HG02884 (cell line): ENCODE measurements around the gene GNAL.

ENCODE experiments used
- ATAC-seq: cut with Tn5 transposase; IDR thresholded peaks from one replicate; pipeline ENCODE4 v1.9.1; 2021; ENCODE audit warnings: mild to moderate bottlenecking, moderate library complexity; ENCODE audit not compliant: unreplicated experiment

The GNAL gene

DNA sequence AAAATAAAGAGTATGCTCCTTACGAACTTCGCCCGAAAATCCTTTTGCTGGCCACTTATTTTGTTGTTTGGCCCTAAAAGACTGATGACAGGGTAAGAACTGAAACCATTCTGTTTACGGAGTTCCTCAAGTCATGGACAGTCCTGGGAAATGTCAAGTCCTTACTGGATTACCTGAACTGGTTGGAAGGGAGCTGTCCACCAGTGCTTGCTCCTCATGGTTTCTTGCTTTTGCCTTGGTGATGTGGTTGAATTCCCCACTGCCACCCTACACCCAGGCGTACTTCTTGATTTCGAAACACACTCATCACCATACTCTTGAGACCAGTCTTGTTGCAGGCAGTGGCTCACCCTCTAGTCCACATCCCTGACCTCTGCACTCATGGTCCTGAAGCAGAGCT is 113.1 kb downstream of the GNAL start:
- no peak for ATAC-seq

DNA sequence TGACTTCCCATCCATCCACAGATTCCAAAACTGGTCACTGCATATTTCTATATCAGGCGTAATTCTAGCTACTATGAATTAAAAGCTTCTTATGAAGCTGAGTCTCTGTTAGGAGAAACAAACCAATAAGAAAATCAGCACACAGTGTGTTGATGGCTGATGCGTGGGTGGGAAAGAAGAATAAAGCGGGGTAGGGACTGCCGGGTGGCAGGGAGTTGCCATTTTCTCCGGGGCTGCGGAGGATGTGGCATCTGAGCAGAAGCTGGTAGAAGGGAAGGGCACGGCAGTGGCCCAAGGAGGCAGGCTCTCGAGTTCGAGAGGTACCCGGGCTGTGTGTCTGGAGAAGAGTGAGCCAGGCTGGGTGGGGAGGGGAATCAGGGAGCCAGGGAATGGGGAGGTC is 113.5 kb downstream of the GNAL start:
- ATAC-seq, result no peak

DNA sequence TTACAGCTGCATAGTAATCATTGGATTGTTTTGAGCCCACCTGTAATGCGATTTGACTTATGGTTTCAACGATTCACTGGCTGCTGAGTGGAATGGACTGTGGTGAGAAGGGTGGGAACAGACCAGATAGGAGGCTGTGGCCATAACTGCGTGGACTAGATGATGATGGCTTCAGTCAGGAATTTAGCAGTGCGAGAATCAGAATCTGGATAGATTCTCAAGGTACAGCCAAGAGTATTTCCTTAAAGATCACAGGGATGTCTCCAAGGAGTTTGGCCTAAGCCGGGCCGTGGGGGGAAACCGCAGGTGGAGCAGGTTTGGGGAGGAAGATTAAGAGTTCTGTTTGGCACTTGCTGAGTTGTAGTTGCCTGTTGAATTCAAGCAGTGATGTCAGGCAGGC is 118.2 kb downstream of the GNAL start:
- ATAC-seq, result no peak

DNA sequence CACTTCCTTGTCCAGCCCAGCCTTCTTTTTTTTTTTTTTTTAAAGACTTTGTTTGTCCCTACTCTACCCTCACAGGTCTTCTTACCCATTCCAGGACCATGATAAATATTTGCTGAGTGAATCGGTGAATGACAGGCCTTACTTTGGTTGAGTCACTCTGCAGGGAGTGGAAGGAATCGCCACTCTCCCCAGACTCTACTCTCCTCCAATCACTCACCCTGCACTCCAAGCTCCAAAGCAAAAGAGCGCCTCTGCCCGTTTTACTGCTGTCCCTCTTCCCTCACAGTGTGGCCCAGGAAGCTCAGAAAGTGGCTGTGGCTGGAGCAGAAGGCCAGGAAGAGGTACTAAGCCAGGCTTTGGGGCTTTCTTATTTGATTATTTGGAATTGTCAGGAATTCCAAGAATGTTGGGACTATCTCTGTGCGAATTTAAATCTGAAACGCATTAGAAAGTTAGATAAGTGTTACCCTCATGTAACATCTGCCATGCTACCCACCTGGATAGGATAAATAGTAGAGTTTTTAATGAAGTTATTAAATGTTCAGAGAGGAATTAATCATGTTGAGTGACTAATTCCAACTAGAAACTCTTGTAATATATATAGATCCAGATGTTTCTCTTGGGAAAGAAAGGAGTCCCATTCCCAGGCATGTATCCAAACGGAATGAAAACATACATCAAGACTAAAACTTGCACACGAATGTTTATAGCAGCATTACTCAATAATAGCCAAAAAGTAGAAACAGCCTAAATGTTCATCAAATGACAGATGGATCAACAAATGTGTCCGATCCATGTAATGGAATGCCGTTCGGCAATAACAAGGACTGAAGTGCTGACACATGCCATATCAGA is 119.2 kb downstream of the GNAL start:
- no peak for ATAC-seq

DNA sequence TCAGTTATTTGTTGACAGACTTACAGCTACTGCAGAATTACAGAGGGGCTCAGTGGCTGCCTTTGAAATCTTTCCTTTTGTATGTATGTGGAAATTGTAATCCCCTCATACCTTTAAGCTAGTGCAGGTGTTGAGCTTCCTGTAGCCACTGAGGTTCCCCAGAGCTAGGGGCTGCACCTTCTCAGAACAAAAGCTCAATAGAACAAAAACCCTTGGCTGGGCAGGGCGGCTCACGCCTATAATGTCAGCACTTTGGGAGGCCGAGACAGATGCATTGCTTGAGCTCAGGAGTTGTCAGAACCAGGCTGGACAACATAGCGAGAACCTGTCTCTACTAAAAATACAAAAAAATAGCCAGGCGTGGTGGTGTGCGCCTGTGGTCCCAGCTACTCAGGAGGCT is 120.8 kb downstream of the GNAL start:
- ATAC-seq, result no peak

DNA sequence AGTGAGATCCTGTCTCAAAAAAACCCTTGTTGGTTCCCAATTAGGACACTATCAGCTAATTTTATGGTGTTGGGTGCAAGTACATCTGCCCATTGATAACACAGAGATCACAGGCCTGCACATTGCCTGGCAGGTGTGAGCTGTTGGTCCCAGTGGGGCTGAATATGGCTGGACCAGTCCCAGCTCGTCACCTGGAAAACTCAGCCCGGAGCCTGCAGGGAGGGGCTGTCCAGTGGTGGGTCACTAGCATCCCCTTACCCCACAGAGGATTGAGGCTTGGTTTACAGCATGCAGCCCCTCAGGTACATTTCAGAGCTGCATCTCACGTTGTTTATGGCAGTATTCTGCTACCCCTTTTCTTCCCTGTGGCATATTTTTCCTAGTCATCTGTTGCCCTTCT is 121.3 kb downstream of the GNAL start:
- no peak for ATAC-seq

DNA sequence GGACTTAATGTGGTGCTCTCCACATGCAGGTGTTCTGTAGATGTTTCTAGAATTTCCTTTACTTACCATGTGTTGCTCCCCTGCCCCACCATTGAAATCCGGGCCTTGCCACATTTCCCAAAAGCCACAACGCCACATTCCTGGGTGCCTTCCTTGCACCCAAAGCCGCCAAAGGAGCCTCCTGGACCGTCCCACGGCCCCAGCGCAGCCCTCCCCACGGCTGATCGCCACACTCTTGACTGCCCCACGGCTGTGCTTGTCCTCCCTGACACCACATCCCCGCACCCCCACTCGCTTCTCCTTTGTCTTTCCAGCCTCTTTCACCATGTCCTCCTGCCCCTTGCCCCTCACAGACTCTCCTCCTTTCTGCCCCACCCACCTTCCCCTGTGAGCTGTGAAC is 121.9 kb downstream of the GNAL start:
- no peak for ATAC-seq

DNA sequence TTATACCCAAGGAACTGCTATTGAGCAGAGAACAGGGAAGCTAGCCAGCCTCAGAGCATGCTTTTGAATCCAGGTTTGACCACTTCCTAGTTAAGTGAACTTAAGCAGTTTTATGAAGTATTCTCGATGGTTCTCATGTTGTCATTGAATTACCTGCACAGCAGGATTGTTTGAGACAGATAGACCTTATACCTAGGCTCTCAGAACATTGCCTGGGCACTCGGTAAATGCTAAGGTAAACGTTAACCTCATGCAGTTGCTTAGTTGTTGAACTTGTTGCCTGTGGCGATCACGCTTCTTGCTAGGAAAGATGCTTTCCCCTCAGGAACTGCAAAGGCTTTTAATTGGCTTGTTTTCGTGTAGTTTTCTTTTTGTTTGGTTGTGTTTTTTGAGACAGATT is 128.2 kb downstream of the GNAL start:
- ATAC-seq, result no peak

DNA sequence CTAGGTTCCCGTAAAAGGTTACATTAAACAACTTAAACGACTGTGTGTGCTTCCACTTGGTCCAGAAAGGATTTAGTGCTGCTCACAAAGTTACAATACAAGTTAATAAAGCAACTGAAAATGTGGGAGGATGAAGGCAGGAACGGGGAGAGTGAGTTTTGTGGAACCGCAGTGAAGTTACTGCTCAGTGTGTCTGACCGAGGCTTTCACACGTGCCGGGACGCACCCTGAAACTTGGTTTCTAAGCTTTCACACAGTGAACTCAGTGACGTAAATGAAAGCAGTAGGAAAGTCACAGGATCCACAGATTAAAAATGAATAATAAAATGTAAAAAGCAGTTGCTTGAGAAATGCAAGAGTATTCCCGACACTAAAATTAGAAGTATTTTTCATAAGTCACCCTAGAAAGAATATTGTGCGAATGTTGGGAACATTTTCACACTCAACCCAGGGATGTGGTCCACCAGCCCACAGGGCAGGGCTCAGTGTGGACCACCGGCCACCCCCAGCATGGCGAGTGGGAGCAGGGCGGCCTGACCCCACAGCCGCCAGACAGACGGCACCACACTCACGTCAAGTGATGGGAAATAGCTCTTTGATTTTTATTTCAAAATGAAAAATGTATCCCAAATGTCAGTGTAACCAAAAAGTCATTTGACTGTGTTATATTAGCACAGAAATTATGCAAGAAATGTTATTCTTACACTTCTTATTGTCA is 129.6 kb downstream of the GNAL start:
- ATAC-seq, result no peak

DNA sequence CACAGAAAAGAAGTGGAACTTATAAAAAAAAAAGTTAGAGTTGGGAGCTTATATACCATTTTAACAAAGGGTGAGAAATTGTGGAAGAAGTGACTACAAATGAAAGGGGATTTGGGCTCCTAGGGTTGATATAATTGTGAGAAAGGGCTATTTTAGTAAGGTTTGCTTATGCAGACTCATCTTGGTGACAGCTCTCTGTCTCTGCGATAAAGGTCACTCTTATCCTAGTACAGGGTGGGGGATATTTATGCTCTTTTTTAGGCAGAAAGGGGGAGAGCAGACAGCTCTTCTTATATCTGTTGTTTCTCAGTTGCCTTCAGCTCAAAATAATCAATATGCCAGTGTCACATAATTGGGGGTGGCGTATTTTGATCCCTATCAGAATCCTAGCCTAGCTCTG is 130.9 kb downstream of the GNAL start:
- no peak for ATAC-seq

DNA sequence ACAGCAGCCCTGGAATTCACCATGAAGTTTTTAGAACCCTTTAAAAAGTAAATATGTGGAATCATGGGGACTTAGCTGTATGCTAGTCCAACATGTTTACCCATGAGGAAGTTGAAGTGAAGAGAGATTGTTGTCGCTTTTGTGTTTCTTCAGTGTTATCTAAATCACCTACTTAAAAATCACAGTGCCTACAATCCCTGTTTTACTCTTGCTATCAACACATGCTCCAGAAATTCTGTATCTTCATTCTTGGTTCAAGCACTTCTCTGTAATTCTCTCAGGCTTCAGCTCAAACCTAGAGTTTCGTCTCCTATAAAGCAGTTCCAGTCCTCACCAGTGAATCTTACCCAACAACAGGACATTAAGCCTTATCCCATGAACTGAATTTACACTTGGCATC is 131.6 kb downstream of the GNAL start:
- ATAC-seq, result no peak

DNA sequence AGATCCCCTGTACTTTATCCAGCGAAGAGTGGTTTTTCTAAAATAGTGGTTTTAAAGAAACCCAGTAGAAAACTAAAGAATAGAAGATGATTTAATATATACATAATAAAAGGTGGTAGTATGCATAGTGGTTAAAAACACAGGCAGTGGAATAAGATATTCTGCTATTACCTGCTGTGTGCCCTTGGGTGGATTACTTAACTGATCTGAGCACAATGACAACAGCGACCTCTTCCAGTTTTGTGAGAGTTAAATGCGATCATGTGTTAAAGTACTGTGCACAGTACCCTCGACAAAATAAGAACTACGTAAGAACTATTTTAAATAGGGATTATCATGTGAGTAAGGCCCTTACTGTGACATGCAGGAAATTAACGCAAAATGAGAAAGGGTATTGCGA is 132.1 kb downstream of the GNAL start:
- ATAC-seq, result no peak

DNA sequence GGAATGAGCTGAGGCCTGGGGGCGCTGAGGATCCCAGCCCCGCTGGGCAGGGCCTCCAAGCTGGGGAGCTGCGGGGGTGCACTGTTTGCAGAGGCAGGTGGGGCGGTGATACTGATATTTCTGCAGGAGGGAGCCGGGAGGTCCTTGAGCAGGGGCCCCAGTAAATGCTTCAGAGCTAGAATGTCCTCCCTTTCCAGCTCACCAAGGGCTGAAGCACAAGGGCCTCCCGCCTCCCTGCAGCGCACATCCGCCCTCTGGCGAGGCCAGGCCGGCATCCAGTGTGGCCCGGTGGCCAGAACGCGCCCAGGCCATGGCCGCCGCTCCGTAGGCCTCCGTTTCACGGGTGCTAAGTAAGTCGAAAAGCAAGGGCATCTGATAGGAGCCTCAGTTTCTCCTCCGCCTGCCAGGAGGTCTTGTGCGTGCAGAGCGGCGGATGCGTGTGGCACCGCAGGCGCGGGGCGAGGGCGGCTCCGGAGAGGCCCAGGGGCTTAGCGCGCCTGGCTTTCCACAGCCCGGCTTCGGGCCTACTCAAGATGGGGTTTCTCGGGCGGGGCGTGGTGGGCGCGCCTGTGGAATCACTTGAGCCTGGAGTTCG is 132.7 kb downstream of the GNAL start:
- ATAC-seq, result no peak

DNA sequence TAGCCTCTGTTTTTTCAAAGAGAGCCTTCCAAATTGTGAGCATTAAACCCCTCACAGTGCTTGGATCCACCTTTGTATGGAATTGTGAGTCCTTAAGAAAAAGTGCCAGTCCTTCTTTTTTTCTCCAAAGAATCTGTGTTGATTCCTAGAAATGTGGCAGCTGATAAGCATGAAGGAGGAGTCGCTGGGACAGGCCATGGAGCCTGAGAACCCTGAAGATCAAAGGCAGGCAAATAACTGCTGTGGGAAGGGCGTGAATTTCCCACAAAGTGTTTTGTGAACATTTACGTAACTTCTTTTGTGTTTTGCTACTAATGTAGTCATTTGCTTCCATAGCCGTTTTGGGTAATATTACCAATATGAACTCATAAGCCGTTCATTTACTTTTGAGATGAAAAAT is 134.5 kb downstream of the GNAL start:
- no peak for ATAC-seq

DNA sequence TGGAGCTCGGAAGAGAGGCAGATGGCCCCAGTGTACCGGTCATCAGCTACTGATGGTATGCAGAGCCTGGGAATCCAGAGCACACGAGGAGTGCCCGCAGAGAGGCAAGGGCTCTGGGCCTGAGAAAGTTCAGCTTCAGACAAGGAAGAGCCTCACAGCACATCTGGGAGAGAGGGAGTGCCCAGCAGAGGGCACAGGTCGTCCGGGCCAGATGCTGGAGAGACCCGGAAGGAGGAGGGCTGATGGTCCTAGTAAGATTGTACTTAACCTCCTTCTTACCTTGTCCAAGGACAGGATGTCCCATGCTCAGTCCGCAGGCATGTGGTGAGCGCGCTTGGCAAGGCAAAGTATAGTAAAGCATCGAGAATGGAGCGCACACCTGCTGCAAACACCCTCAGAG is 137.8 kb downstream of the GNAL start:
- ATAC-seq, result no peak

DNA sequence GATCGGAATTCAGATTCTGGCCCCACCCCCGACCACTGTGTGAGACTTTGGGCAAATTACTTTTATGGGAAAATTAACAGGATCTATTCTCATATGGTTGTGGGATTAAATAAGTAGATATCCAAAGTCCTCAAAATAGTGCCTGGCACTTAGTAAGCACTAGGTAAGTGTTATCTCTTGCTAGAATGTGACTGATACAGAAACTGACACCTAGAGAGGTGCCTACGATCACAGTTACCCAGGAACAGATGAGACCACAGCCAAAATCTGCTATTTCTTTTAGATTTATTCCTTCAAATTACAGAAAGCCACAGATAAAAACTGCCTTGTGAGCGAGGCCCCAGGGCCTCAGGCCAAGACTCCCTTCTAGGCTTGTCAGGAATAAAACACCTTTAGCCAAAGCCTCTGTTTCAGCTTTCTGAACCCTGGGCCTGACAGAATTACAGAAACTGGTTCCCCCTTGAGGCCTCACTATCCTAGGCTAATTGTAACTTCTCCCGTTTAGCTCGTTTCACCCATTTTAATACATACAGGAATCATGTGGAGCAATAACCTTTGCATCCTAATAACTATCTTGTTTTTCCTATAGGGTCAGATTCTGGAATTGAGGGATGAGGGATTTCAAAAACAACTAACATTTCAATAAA is 139.8 kb downstream of the GNAL start:
- no peak for ATAC-seq

DNA sequence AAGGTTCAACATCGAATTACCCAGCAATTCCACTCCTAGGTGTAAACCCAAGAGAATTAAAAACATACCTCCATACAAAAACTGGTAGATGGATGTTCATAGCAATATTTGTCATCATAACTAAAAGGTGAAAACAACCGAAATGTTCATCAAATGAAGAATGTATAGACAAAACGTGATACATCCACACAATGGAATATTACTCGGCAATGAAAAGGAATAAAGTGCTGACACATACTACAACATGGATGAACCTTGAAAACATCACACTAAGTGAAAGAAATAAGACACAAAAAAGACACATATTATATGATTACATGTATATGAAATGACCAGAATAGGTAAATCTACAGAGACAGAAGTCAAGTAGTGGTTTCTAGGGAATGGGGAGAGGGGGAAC is 141.5 kb downstream of the GNAL start:
- no peak for ATAC-seq

DNA sequence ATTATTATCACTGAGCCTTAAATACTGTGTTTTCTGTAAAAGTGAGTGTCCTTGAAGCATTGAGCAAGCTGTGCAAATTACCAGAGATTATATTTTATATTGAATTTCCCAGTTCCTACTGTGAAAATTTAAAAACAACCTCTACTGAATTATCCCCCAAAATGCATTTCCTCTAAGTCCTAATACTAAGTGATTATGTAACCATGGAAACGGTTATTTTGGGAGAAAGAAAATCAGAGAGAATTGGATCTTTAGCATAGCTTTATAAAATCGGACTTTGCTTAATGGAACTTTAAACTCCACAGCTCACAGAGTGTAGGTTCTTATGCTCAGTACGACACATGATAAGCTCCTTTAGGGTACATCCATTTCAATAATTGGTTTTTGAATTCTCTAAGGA is 142.9 kb downstream of the GNAL start:
- ATAC-seq, result no peak

DNA sequence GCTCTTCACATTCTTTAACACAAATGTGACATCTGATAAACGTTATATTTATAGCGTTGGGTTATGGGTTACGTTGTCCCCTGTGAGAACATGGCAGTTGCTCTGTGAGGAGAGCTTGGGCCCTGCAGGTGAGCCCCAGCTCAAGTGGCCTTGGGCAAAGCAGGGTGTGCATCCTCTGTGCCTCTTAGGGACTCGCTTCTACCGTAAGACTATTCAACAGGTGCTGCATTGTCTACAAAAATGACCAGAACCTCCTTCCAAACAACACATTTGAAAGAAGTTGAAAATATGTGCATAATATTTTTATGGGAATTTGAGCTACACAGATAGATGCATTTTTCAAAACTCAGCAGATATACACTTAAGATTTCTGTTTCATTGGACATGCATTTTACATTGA is 145.7 kb downstream of the GNAL start:
- no peak for ATAC-seq

DNA sequence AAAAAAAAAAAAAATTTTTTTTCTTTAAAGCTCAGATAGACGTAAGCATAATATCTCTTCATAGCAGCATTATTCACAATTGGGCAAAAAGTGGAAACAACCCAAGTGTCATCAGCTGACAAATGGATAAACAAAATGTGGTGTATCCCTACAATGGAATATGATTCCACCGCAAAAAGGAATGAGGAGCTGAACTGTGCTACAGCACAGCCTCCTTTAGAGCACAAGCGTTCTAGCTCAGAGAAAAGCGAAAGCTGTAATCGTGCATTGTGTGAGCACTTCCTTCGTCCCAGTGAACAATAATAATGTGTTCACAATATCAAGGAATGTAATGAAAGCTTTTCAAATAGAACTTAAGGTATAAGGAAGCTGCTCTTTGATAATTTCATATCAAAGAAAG is 150.5 kb downstream of the GNAL start:
- ATAC-seq, result no peak

DNA sequence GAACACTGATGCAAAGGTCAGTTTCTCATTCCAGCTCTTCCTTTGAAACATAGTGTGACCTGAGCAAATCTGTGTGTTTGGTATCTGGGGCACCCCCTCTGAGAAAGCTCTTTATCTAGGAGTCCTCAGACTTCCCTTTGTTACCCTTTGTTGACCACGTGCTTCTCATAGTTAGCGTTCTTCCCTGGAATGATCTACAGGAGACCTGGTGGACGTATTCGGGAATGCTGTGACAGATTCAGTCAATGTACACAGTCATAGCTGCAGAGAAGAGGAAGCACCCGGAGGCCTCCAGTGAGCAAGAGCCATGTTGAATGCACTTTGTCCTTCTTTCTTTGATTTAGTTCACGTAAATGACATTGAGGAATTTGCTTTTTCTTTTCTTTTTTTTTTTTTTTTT is 151.4 kb downstream of the GNAL start:
- ATAC-seq, result no peak

DNA sequence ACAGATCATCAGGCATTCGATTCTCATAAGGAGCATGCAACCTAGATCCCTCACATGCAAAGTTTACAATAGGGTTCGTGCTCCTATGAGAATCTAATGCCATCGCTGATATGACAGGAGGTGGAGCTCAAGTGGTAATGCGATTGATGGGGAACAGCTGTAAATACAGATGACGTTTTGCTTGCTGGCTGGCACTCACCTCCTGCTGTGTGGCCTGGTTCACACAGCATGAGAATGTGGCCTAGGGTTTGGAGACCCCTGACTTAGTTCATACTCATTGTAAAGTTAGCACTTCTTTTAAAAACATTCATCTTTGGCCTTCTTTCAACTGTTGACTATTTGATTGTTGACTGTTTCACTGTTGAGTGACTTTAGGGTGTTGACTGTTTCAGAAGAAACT is 153.5 kb downstream of the GNAL start:
- no peak for ATAC-seq
